Dermis microvascular lymphatic vessel endothelial cell (primary cell): ENCODE measurements around the gene NLRC5. TPM values are rescaled to one million over a fixed set of nuclear protein-coding genes. Genes with fewer than 3 reads are reported as not detected.
A peak's percentile ranks its signal among the peaks of the same experiment; 100 is the strongest.
"Not testable (repeated sequence)": the region's sequence is repeated elsewhere in the genome, so short reads cannot be mapped to it uniquely, and the experiment has no call there.

Experiments used
- DNase-seq, 2 donors: peaks; one replicate each; pipeline versions ENCODE4 v3.0.0 to v3.0.0-alpha.2; 2010; ENCODE audit warnings: low read depth in 2 of 2
- total RNA-seq: library from RNA; depleted of rRNA; stranded (reverse); fragments of >200 nt; gene quantifications from 2 replicates; pipeline ENCODE4 v1.2.1, GENCODE V29; 2014

NLRC5 gene
- total RNA-seq, 1 donor from 2014 or later, result 16.7 TPM

GRCh38 chr16:57070424-57070823 lies 81.1 kb downstream of the NLRC5 start:
- no peak for DNase-seq

- DNase-seq, result not testable (repeated sequence)
These were observed 81.8 kb downstream of the NLRC5 start for GRCh38 chr16:57071081-57071732.

- DNase-seq, result peak in 1 of 2 donors; percentile 59
These were observed 82.7 kb downstream of the NLRC5 start for GRCh38 chr16:57071831-57072582.

- DNase-seq, result no peak
These were observed 83.4 kb downstream of the NLRC5 start for GRCh38 chr16:57072616-57073275.

GRCh38 chr16:57077714-57078113 lies 88.4 kb downstream of the NLRC5 start:
- DNase-seq, result no peak

- DNase-seq, result no peak
These were observed 92.4 kb downstream of the NLRC5 start for GRCh38 chr16:57081744-57082143.

- DNase-seq, result no peak
These were observed 93.3 kb downstream of the NLRC5 start for GRCh38 chr16:57082664-57083063.

GRCh38 chr16:57083485-57084126 lies 94.2 kb downstream of the NLRC5 start:
- DNase-seq, result no peak

GRCh38 chr16:57084257-57084770 lies 95.0 kb downstream of the NLRC5 start:
- DNase-seq, result peak; percentile 55 to 77

- no peak for DNase-seq
These were observed 95.6 kb downstream of the NLRC5 start for GRCh38 chr16:57084996-57085395.

- DNase-seq, result no peak
These were observed 97.6 kb downstream of the NLRC5 start for GRCh38 chr16:57087003-57087402.

GRCh38 chr16:57089406-57089805 lies 100.0 kb downstream of the NLRC5 start:
- no peak for DNase-seq

GRCh38 chr16:57091200-57091974 lies 102.0 kb downstream of the NLRC5 start:
- DNase-seq, result peak in 1 of 2 donors; percentile 40

GRCh38 chr16:57091975-57092785 lies 102.8 kb downstream of the NLRC5 start, which contains the start of gene CPNE2:
Gene CPNE2, plus strand, starts transcription at chr16:57092583. Its CDS starts 18,160 bp downstream, at chr16:57110743.
- DNase-seq, result peak; percentile 31 to 82

GRCh38 chr16:57092786-57093411 lies 103.5 kb downstream of the NLRC5 start:
- DNase-seq, result peak in 1 of 2 donors; percentile 41

GRCh38 chr16:57093666-57094564 lies 104.6 kb downstream of the NLRC5 start:
- peak in 1 of 2 donors; percentile 35 for DNase-seq

- DNase-seq, result no peak
These were observed 105.6 kb downstream of the NLRC5 start for GRCh38 chr16:57094911-57095310.

- no peak for DNase-seq
These were observed 106.8 kb downstream of the NLRC5 start for GRCh38 chr16:57096192-57096591.
